Thoracic aorta (tissue), 2 donors: ENCODE data around the gene DAB2IP. TPM values are rescaled to one million over a fixed set of nuclear protein-coding genes. Genes with fewer than 3 reads are reported as not detected.
A peak's percentile ranks its signal among the peaks of the same experiment; 100 is the strongest.

ENCODE experiments used
- ATAC-seq: fragments of 150-250 bp; one replicate; pipeline ENCODE4 v1.8.0; 2017; ENCODE audit warnings: low read depth; ENCODE audit not compliant: insufficient number of reproducible peaks, low FRiP score
- DNase-seq: peaks from one replicate; pipeline ENCODE4 v3.0.0-alpha.2; 2020; ENCODE audit warnings: low spot score
- H3K27ac ChIP-seq, 2 donors: fragments of 200-600 bp; sonication (generic); 1 replicate in 1 of 2; 2 replicates in 1 of 2; pipeline ENCODE4 v1.5.1; 2016; ENCODE audit warnings: mild to moderate bottlenecking in 2 of 2, moderate library complexity in 2 of 2
- H3K27me3 ChIP-seq: fragments of 200-600 bp; sonication (generic); replicated peaks from 2 replicates; pipeline ENCODE4 v1.6.0; 2016; ENCODE audit warnings: mild to moderate bottlenecking; ENCODE audit not compliant: insufficient read depth
- H3K36me3 ChIP-seq: fragments of 200-600 bp; sonication (generic); one replicate; pipeline ENCODE4 v1.5.1; 2016
- H3K4me1 ChIP-seq, 2 donors: fragments of 200-600 bp; sonication (generic); 1 replicate in 1 of 2; 2 replicates in 1 of 2; pipeline versions ENCODE4 v1.5.1 to v1.6.0; 2016; ENCODE audit warnings: low read depth in 2 of 2, mild to moderate bottlenecking in 1 of 2; ENCODE audit not compliant: control insufficient read depth in 1 of 2
- H3K4me3 ChIP-seq: fragments of 200-600 bp; sonication (generic); 2 replicates; pipeline ENCODE4 v1.5.1; 2016; ENCODE audit warnings: mild to moderate bottlenecking
- H3K9me3 ChIP-seq: fragments of 200-600 bp; sonication (generic); 2 replicates; pipeline ENCODE4 v1.5.1; 2016
- CTCF ChIP-seq: fragments of 200-600 bp; sonication (generic); IDR thresholded peaks from one replicate; pipeline ENCODE4 v1.5.1; 2019; ENCODE audit warnings: antibody characterized with exemption
- total RNA-seq, 2 donors: library from RNA; depleted of rRNA; stranded (reverse); fragments of >200 nt; gene quantifications; one replicate each; pipeline versions ENCODE4 v1.1.0 to v1.2.3, GENCODE V29; 2016

Gene DAB2IP
- total RNA-seq, 2 donors from 2014 or later, result 87.4 to 104 TPM

GRCh38 chr9:121766081-121766683 is 114.7 kb downstream of the DAB2IP start:
- no peaks in the 10 kb centered on the region for H3K9me3 ChIP-seq
- H3K4me1 ChIP-seq, result peaks cover 34 to 48% of the 10 kb centered on the region in 2 donors
- no peaks in the 10 kb centered on the region for H3K27me3 ChIP-seq
- DNase-seq (no peak), ATAC-seq (no peak)
- TF ChIP-seq CTCF, result no peak
- H3K36me3 ChIP-seq, result peaks cover 51% of the 10 kb centered on the region
- no peak overlapping the region for H3K4me3 ChIP-seq
- peak overlapping the region; percentile 77 to 87 for H3K27ac ChIP-seq

GRCh38 chr9:121767171-121767769 is 115.8 kb downstream of the DAB2IP start:
- Histone ChIP-seq H3K27me3 (no peaks in the 10 kb centered on the region), H3K4me1 (peaks cover 44 to 59% of the 10 kb centered on the region in 2 donors), H3K4me3 (no peak overlapping the region), H3K27ac (peak overlapping the region; percentile 36 to 87), H3K9me3 (no peaks in the 10 kb centered on the region), H3K36me3 (peaks cover 49% of the 10 kb centered on the region)
- DNase-seq (no peak), ATAC-seq (no peak)
- no peak for TF ChIP-seq CTCF

GRCh38 chr9:121768416-121769015 is 117.1 kb downstream of the DAB2IP start:
- Histone ChIP-seq H3K4me1 (peaks cover 52 to 72% of the 10 kb centered on the region in 2 donors), H3K27me3 (no peaks in the 10 kb centered on the region), H3K36me3 (peaks cover 48% of the 10 kb centered on the region), H3K27ac (peak overlapping the region; percentile 14 to 90), H3K4me3 (no peak overlapping the region), H3K9me3 (no peaks in the 10 kb centered on the region)
- DNase-seq, result no peak
- no peak for TF ChIP-seq CTCF
- ATAC-seq, result no peak

GRCh38 chr9:121769939-121770338 is 118.5 kb downstream of the DAB2IP start:
- Histone ChIP-seq H3K9me3 (no peaks in the 10 kb centered on the region), H3K4me3 (no peak overlapping the region), H3K27me3 (no peaks in the 10 kb centered on the region), H3K27ac (peak overlapping the region; percentile 90 to 91), H3K4me1 (peaks cover 46 to 66% of the 10 kb centered on the region in 2 donors), H3K36me3 (peaks cover 55% of the 10 kb centered on the region)
- DNase-seq (no peak), ATAC-seq (no peak)
- TF ChIP-seq CTCF, result no peak

- Histone ChIP-seq H3K9me3 (no peaks in the 10 kb centered on the region), H3K36me3 (peaks cover 61% of the 10 kb centered on the region), H3K27me3 (no peaks in the 10 kb centered on the region), H3K27ac (peak overlapping the region; percentile 90 to 91), H3K4me1 (peaks cover 41 to 59% of the 10 kb centered on the region in 2 donors), H3K4me3 (no peak overlapping the region)
- no peak for TF ChIP-seq CTCF
- ATAC-seq, result peak; percentile 69
- no peak for DNase-seq
These were observed 119.2 kb downstream of the DAB2IP start for GRCh38 chr9:121770415-121771273.
